ENCODE measurements around the gene BNC2.

DNA sequence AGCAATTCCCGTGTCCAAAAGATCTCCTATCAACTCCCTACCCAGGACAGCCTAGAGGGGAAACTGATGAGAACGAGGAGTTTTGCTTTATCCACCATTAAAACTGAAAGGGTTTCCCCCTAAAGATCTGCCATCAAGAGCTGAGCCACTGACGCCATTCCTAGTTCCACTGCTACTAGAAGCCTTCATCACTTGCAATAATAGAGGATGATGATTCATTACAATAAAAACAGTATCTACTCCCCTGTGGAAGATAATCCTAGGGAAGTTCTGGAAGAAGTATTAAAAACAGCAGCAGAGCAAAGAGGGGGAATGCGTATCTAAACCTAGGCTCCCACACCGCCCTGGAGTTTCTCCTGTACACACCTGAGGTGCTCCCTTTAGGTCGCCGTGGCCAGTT lies 394.5 kb downstream of the BNC2 start:
- TF ChIP-seq POLR2A (IDR thresholded peaks at IDR 0.05; ENCODE audit: low read length) (no peak), GATA1 (IDR thresholded peaks at IDR 0.05; ENCODE audit: low read depth, low read length) (no peak)
